HG02798 (cell line): ENCODE measurements around the gene INTS3.
A peak's percentile ranks its signal among the peaks of the same experiment; 100 is the strongest.

Source experiments
- ATAC-seq: cut with Tn5 transposase; IDR thresholded peaks from one replicate; pipeline ENCODE4 v1.9.1; 2021; ENCODE audit warnings: mild to moderate bottlenecking; ENCODE audit not compliant: unreplicated experiment, poor library complexity

Gene INTS3

GRCh38 chr1:153727463-153728304 is at the start of gene INTS3:
TSS of gene INTS3 (plus strand) at chr1:153728050. CDS start at chr1:153728635, 585 bp downstream.
- ATAC-seq, result peak; percentile 96

- ATAC-seq, result no peak
Observed at GRCh38 chr1:153678519-153679336, 49.1 kb upstream of the INTS3 start, which contains the start of gene NPR1. TSS of gene NPR1 (plus strand) at chr1:153678688. CDS start at chr1:153679109, 421 bp downstream.

- ATAC-seq, result no peak
Observed at GRCh38 chr1:153679337-153680119, 48.3 kb upstream of the INTS3 start.

GRCh38 chr1:153680120-153680403 is 47.8 kb upstream of the INTS3 start:
- ATAC-seq, result no peak

- ATAC-seq, result no peak
Observed at GRCh38 chr1:153682730-153683129, 45.1 kb upstream of the INTS3 start.

GRCh38 chr1:153683854-153684253 is 44.0 kb upstream of the INTS3 start:
- ATAC-seq, result no peak

- no peak for ATAC-seq
Observed at GRCh38 chr1:153684892-153685291, 43.0 kb upstream of the INTS3 start.

- ATAC-seq, result no peak
Observed at GRCh38 chr1:153685544-153686340, 42.1 kb upstream of the INTS3 start.

- no peak for ATAC-seq
Observed at GRCh38 chr1:153687346-153688125, 40.3 kb upstream of the INTS3 start.

GRCh38 chr1:153688276-153688675 is 39.6 kb upstream of the INTS3 start:
- no peak for ATAC-seq

GRCh38 chr1:153688736-153689328 is 39.0 kb upstream of the INTS3 start:
- no peak for ATAC-seq

GRCh38 chr1:153693466-153693865 is 34.4 kb upstream of the INTS3 start:
- ATAC-seq, result no peak

- no peak for ATAC-seq
Observed at GRCh38 chr1:153696741-153697140, 31.1 kb upstream of the INTS3 start.

- no peak for ATAC-seq
Observed at GRCh38 chr1:153697191-153698019, 30.4 kb upstream of the INTS3 start.

- no peak for ATAC-seq
Observed at GRCh38 chr1:153698020-153698922, 29.6 kb upstream of the INTS3 start.

GRCh38 chr1:153698923-153699714 is 28.7 kb upstream of the INTS3 start:
- ATAC-seq, result no peak
